Measurements from ENCODE around the gene VIM.

- TF ChIP-seq CTCF (IDR thresholded peaks at IDR 0.05) (no peak), POLR2A (IDR thresholded peaks at IDR 0.05) (no peak)
These were observed 2.2 kb upstream of the VIM start for GRCh38 chr10:17225808-17226207.

All from right lobe of liver (tissue), 4 donors.